Measurements from ENCODE around the gene PDE8B. TPM values are rescaled to one million over a fixed set of nuclear protein-coding genes. Genes with fewer than 3 reads are reported as not detected.

Gene PDE8B
- total and polyA plus RNA-seq, 8 donors: 2.9 to 11.9 (median 6.9) TPM

DNA sequence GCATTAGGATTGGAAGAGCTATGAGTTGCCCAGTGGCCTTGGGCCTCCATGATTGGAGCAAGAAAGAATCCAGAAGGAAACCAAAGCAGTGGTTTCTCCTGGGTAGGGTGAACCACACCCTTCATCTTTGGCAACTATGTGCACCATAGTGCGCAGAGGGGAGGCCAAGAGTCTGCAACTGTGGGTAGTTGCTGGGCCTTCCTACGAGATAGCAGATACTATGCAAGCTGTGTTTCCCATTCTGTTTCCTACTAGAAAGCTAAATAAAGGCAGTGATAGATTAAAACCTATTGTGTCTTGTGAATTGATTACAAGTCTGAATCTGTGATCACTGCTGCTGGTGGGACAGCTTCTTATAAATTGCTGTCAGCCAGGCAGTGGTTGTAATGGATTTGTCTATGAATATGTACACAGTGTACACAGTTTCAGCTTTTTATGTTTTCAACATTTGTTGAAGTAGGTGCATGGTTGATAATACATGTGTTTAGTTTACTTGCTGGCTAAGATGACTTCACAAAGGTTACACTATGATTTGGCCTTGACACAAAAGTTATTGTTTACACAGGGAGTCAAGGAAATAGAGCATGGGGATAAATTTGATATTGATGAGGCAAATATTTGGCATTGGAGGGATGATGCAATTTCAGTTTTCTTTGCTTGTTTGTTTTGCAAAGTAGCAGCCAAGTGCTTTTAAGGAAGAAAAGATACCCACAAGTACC lies 23.7 kb upstream of the PDE8B start:
- no peaks in the 10 kb centered on the region for H3K9me3 ChIP-seq
- intact Hi-C loops (cut with DNase I): no loop called here
- H3K4me1 ChIP-seq: peaks cover 5 to 21% (median 13%) of the 10 kb centered on the region in 3 donors
- H3K27me3 ChIP-seq: no peaks in the 10 kb centered on the region
- no peaks in the 10 kb centered on the region for H3K36me3 ChIP-seq
- TF ChIP-seq CTCF (IDR thresholded peaks at IDR 0.05): no peak
- DNase-seq (no peak), ATAC-seq (peak; percentile 89 to 96 (median 91)), FAIRE-seq (no peak)
- H3K27ac ChIP-seq: peak overlapping the region in 3 of 4 donors; percentile 25 to 42 (median 31)
- no peak overlapping the region for H3K4me3 ChIP-seq
- 40 to 48% methylated on average over 2 of the region's 2 CpGs for WGBS, 2 donors

GRCh38 chr5:77189421-77189820 lies 21.1 kb upstream of the PDE8B start:
- Histone ChIP-seq H3K27me3 (no peaks in the 10 kb centered on the region), H3K4me3 (no peak overlapping the region), H3K4me1 (peaks cover 5 to 21% (median 13%) of the 10 kb centered on the region in 3 donors), H3K9me3 (no peaks in the 10 kb centered on the region), H3K27ac (no peak overlapping the region), H3K36me3 (no peaks in the 10 kb centered on the region)
- no peak for TF ChIP-seq CTCF (IDR thresholded peaks at IDR 0.05)
- 95 to 96% methylated on average over 2 of the region's 2 CpGs for whole genome bisulfite sequencing, 2 donors
- no peak for FAIRE-seq
- ATAC-seq: no peak
- intact Hi-C loops (cut with DNase I): no loop called here
- no peak for DNase-seq

DNA sequence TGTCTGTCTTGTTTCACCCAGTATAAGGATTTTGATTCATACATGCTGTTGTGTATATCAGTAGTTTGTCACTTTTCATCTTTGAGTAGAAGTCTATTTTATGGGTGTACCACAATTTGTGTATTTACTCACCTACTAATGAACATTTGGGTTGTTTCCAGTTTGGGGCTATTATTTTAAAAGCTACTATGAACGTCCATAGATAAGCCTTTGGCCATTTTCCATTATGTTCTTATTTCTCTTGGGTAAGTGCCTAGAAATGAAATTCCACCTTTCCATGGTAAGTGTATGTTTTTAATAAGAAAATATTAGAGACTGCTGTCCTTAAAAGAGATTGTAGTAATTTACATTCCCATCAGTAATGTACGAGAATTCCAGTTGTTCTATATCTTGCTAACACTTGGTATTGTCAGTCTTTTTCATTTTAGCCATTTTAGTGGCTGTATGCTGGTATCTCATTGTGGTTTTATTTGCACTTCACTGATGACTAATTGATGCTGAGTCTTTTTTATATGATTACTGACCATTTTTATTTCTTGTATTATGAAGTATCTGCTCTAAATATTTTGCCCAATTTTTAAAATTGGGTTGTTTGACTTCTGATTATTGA lies 17.9 kb upstream of the PDE8B start:
- FAIRE-seq: no peak
- no peak for TF ChIP-seq CTCF (IDR thresholded peaks at IDR 0.05)
- ATAC-seq: no peak
- Histone ChIP-seq H3K4me3 (no peak overlapping the region), H3K36me3 (no peaks in the 10 kb centered on the region), H3K4me1 (peaks cover 0 to 3% (median 0%) of the 10 kb centered on the region in 3 donors), H3K27me3 (no peaks in the 10 kb centered on the region), H3K9me3 (no peaks in the 10 kb centered on the region), H3K27ac (no peak overlapping the region)
- intact Hi-C loops (cut with DNase I): no loop called here
- WGBS, 2 donors: 43 to 45% methylated on average over 2 of the region's 2 CpGs
- no peak for DNase-seq

- Histone ChIP-seq H3K4me1 (no peaks in the 10 kb centered on the region), H3K27ac (no peak overlapping the region), H3K9me3 (no peaks in the 10 kb centered on the region), H3K36me3 (no peaks in the 10 kb centered on the region), H3K27me3 (no peaks in the 10 kb centered on the region), H3K4me3 (no peak overlapping the region)
- TF ChIP-seq CTCF (IDR thresholded peaks at IDR 0.05): no peak
- ATAC-seq: no peak
- no peak for DNase-seq
- FAIRE-seq: no peak
- intact Hi-C loops (cut with DNase I): no loop called here
Observed at GRCh38 chr5:77194762-77195161, 15.7 kb upstream of the PDE8B start.

All from pancreas (tissue), 10 donors.